Hematopoietic multipotent progenitor cell treated with erythropoietin and hydrocortisone succinate and interleukin-3 and kit ligand, for 15 days (in vitro differentiated cells): ENCODE data around the gene PIP5K1B.
"Not testable (repeated sequence)": the region's sequence is repeated elsewhere in the genome, so short reads cannot be mapped to it uniquely, and the experiment has no call there.

ENCODE experiments used
- DNase-seq: peaks from one replicate; pipeline ENCODE4 v3.0.0-alpha.2; 2015; ENCODE audit warnings: low spot score

The PIP5K1B gene

GRCh38 chr9:68704814-68705530, at the start of gene PIP5K1B:
Gene PIP5K1B (plus strand): TSS chr9:68705240. CDS start chr9:68822615, 117,375 bp downstream.
- peak; percentile 83 for DNase-seq

GRCh38 chr9:68664036-68664435, 41.0 kb upstream of the PIP5K1B start:
- DNase-seq: no peak

- no peak for DNase-seq
Measured at GRCh38 chr9:68668127-68668526, 36.9 kb upstream of the PIP5K1B start.

GRCh38 chr9:68669218-68669617, 35.8 kb upstream of the PIP5K1B start:
- DNase-seq: no peak

- no peak for DNase-seq
Measured at GRCh38 chr9:68672215-68672614, 32.8 kb upstream of the PIP5K1B start.

GRCh38 chr9:68672625-68673024, 32.4 kb upstream of the PIP5K1B start:
- no peak for DNase-seq

- no peak for DNase-seq
Measured at GRCh38 chr9:68678430-68678829, 26.6 kb upstream of the PIP5K1B start.

- no peak for DNase-seq
Measured at GRCh38 chr9:68683433-68683832, 21.6 kb upstream of the PIP5K1B start.

GRCh38 chr9:68685213-68685612, 19.8 kb upstream of the PIP5K1B start:
- no peak for DNase-seq

GRCh38 chr9:68685770-68686169, 19.3 kb upstream of the PIP5K1B start:
- DNase-seq: peak; percentile 76

GRCh38 chr9:68690088-68690487, 15.0 kb upstream of the PIP5K1B start:
- DNase-seq: no peak

GRCh38 chr9:68692519-68692918, 12.5 kb upstream of the PIP5K1B start:
- DNase-seq: no peak

GRCh38 chr9:68694125-68694524, 10.9 kb upstream of the PIP5K1B start:
- no peak for DNase-seq

- no peak for DNase-seq
Measured at GRCh38 chr9:68697851-68698250, 7.2 kb upstream of the PIP5K1B start.

- DNase-seq: peak; percentile 67
Measured at GRCh38 chr9:68698943-68699509, 6.0 kb upstream of the PIP5K1B start.

GRCh38 chr9:68699625-68700024, 5.4 kb upstream of the PIP5K1B start:
- not testable (repeated sequence) for DNase-seq

- no peak for DNase-seq
Measured at GRCh38 chr9:68702493-68702892, 2.5 kb upstream of the PIP5K1B start.

GRCh38 chr9:68703672-68704071, 1.4 kb upstream of the PIP5K1B start:
- DNase-seq: no peak

- DNase-seq: no peak
Measured at GRCh38 chr9:68704498-68704813, 584 bp upstream of the PIP5K1B start.

GRCh38 chr9:68705531-68706362, 707 bp downstream of the PIP5K1B start:
- peak; percentile 64 for DNase-seq

GRCh38 chr9:68706363-68707201, 1.5 kb downstream of the PIP5K1B start:
- DNase-seq: peak; percentile 52

- DNase-seq: no peak
Measured at GRCh38 chr9:68707801-68708488, 2.9 kb downstream of the PIP5K1B start.
